Neural cell (in vitro differentiated cells): ENCODE data around the gene DENND11. TPM values are rescaled to one million over a fixed set of nuclear protein-coding genes. Genes with fewer than 3 reads are reported as not detected.

Experiments used
- H2AFZ ChIP-seq: fragments of 200-600, 300-800 bp; sonication (generic), shearing (Covaris generic); 2 replicates; pipeline ENCODE4 v1.6.0; 2014; ENCODE audit warnings: low read depth, mild to moderate bottlenecking, antibody characterized with exemption, low read length, moderate library complexity
- H3F3A ChIP-seq: fragments of 200-600 bp; shearing (Covaris generic); 2 replicates; pipeline ENCODE4 v1.6.1; 2016; ENCODE audit warnings: mild to moderate bottlenecking, moderate library complexity, mixed read lengths, antibody characterized with exemption, low read length; ENCODE audit not compliant: insufficient read depth, poor library complexity, severe bottlenecking
- H3K27ac ChIP-seq: fragments of 200-600, 300-800 bp; sonication (generic), shearing (Covaris generic); 2 replicates; pipeline ENCODE4 v1.5.1; 2014; ENCODE audit warnings: mild to moderate bottlenecking, low read length, moderate library complexity
- H3K27me3 ChIP-seq: fragments of 300-800, 200-600 bp; sonication (generic), shearing (Covaris generic); 2 replicates; pipeline ENCODE4 v1.6.0; 2014; ENCODE audit warnings: mild to moderate bottlenecking, low read depth, low read length, moderate library complexity; ENCODE audit not compliant: insufficient read depth
- H3K36me3 ChIP-seq: fragments of 300-800, 200-600 bp; sonication (generic), shearing (Covaris generic); 2 replicates; pipeline ENCODE4 v1.5.1; 2014; ENCODE audit warnings: mild to moderate bottlenecking, antibody characterized with exemption, low read length, moderate library complexity; ENCODE audit not compliant: insufficient read depth
- H3K4me2 ChIP-seq: fragments of 300-800, 200-600 bp; sonication (generic), shearing (Covaris generic); 2 replicates; pipeline ENCODE4 v1.6.0; 2014; ENCODE audit warnings: mild to moderate bottlenecking, low read length
- H3K4me3 ChIP-seq: fragments of 300-800, 200-600 bp; sonication (generic), shearing (Covaris generic); 2 replicates; pipeline ENCODE4 v1.5.1; 2014; ENCODE audit warnings: mild to moderate bottlenecking, low read length, moderate library complexity
- H3K79me2 ChIP-seq: fragments of 200-600 bp; shearing (Covaris generic); replicated peaks from 2 replicates; pipeline ENCODE4 v1.6.0; 2014; ENCODE audit warnings: mild to moderate bottlenecking, low read length, moderate library complexity; ENCODE audit not compliant: insufficient read depth
- H3K9ac ChIP-seq: fragments of 300-800, 200-600 bp; sonication (generic), shearing (Covaris generic); 2 replicates; pipeline ENCODE4 v1.6.1; 2016; ENCODE audit warnings: mild to moderate bottlenecking, low read length, mixed read lengths
- H3K9me2 ChIP-seq: fragments of 200-600 bp; shearing (Covaris generic); 2 replicates; pipeline ENCODE4 v1.6.1; 2016; ENCODE audit warnings: mild to moderate bottlenecking, low read length, mixed read lengths; ENCODE audit not compliant: insufficient read depth
- H3K9me3 ChIP-seq: fragments of 200-600, 300-800 bp; sonication (generic), shearing (Covaris generic); 2 replicates; pipeline ENCODE4 v1.6.1; 2016; ENCODE audit warnings: mild to moderate bottlenecking, mixed run types, low read length, moderate library complexity, mixed read lengths
- H4K20me1 ChIP-seq: fragments of 200-600 bp; shearing (Covaris generic); 2 replicates; pipeline ENCODE4 v1.6.1; 2016; ENCODE audit warnings: mild to moderate bottlenecking, mixed run types; ENCODE audit not compliant: insufficient read depth
- EP300 ChIP-seq: fragments of 450-650 bp; conservative IDR thresholded peaks from 2 replicates; pipeline ENCODE4 v1.6.1; 2014; ENCODE audit warnings: antibody characterized with exemption, mild to moderate bottlenecking, moderate library complexity; ENCODE audit not compliant: poor library complexity, severe bottlenecking
- EZH2 ChIP-seq: fragments of 200-600, 300-800 bp; shearing (Covaris generic), sonication (generic); IDR thresholded peaks from 2 replicates; pipeline ENCODE4 v1.6.1; 2014; ENCODE audit warnings: antibody characterized with exemption, low read length, borderline replicate concordance, mild to moderate bottlenecking; ENCODE audit not compliant: insufficient read depth, poor library complexity, severe bottlenecking
- MXI1 ChIP-seq: fragments of 450-650 bp; conservative IDR thresholded peaks from 2 replicates; pipeline ENCODE4 v1.6.1; 2014; ENCODE audit warnings: antibody characterized with exemption, mild to moderate bottlenecking; ENCODE audit not compliant: poor library complexity, severe bottlenecking
- POLR2AphosphoS5 ChIP-seq: IDR thresholded peaks from 2 replicates; pipeline ENCODE4 v1.6.1; 2012
- RAD21 ChIP-seq: fragments of 450-650 bp; conservative IDR thresholded peaks from 2 replicates; pipeline ENCODE4 v1.6.1; 2014; ENCODE audit warnings: antibody characterized with exemption, mild to moderate bottlenecking, moderate library complexity
- SMC3 ChIP-seq: fragments of 450-650 bp; conservative IDR thresholded peaks from 2 replicates; pipeline ENCODE4 v1.6.1; 2014; ENCODE audit warnings: antibody characterized with exemption, mild to moderate bottlenecking, moderate library complexity; ENCODE audit not compliant: poor library complexity
- TAF1 ChIP-seq: IDR thresholded peaks from 2 replicates; pipeline ENCODE4 v1.6.1; 2012; ENCODE audit warnings: low read depth
- polyA minus RNA-seq: library from RNA; depleted of rRNA, polyadenylated mRNA; stranded (reverse); fragments of >200 nt; gene quantifications from 2 replicates; pipeline ENCODE4 v1.2.3, GENCODE V29; 2014
- polyA plus RNA-seq: library from polyadenylated mRNA; depleted of rRNA; stranded (reverse); fragments of >200 nt; gene quantifications from 2 replicates; pipeline ENCODE4 v1.2.3, GENCODE V29; 2014
- TF ChIP-seq, protein P1 (sequence below): IDR thresholded peaks from 2 replicates; pipeline ENCODE4 v1.6.1; 2012; ENCODE audit warnings: borderline replicate concordance
- TF ChIP-seq, protein P2 (sequence below): fragments of 450-650 bp; IDR thresholded peaks from 2 replicates; pipeline ENCODE4 v1.5.1; 2014; ENCODE audit warnings: antibody characterized with exemption, mild to moderate bottlenecking, moderate library complexity; ENCODE audit not compliant: poor library complexity, severe bottlenecking

Gene DENND11
- 24.5 and 24.6 TPM in 2 replicates for polyA plus RNA-seq
- polyA minus RNA-seq: 40.7 and 43.5 TPM in 2 replicates

GRCh38 chr7:141702047-141702567 lies at the start of gene DENND11:
TSS of gene DENND11 (minus strand) at chr7:141702166. CDS start at chr7:141702153, 13 bp downstream.
- Histone ChIP-seq H3K36me3 (no peaks in the 10 kb centered on the region), H3F3A (no peaks in the 10 kb centered on the region), H2AFZ (peak within 1 kb of the TSS; percentile 53), H3K9me2 (no peaks in the 10 kb centered on the region), H3K9ac (peak within 1 kb of the TSS; percentile 72), H3K27ac (peak within 1 kb of the TSS; percentile 33), H3K9me3 (no peaks in the 10 kb centered on the region), H3K79me2 (peaks cover 23% of the 10 kb centered on the region), H3K4me2 (peak within 1 kb of the TSS; percentile 90), H3K27me3 (no peaks in the 10 kb centered on the region), H4K20me1 (no peaks in the 10 kb centered on the region), H3K4me3 (peak within 1 kb of the TSS; percentile 87)
- TF ChIP-seq RAD21: no peak
- TF ChIP-seq, protein P1, sequence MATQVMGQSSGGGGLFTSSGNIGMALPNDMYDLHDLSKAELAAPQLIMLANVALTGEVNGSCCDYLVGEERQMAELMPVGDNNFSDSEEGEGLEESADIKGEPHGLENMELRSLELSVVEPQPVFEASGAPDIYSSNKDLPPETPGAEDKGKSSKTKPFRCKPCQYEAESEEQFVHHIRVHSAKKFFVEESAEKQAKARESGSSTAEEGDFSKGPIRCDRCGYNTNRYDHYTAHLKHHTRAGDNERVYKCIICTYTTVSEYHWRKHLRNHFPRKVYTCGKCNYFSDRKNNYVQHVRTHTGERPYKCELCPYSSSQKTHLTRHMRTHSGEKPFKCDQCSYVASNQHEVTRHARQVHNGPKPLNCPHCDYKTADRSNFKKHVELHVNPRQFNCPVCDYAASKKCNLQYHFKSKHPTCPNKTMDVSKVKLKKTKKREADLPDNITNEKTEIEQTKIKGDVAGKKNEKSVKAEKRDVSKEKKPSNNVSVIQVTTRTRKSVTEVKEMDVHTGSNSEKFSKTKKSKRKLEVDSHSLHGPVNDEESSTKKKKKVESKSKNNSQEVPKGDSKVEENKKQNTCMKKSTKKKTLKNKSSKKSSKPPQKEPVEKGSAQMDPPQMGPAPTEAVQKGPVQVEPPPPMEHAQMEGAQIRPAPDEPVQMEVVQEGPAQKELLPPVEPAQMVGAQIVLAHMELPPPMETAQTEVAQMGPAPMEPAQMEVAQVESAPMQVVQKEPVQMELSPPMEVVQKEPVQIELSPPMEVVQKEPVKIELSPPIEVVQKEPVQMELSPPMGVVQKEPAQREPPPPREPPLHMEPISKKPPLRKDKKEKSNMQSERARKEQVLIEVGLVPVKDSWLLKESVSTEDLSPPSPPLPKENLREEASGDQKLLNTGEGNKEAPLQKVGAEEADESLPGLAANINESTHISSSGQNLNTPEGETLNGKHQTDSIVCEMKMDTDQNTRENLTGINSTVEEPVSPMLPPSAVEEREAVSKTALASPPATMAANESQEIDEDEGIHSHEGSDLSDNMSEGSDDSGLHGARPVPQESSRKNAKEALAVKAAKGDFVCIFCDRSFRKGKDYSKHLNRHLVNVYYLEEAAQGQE: peak; percentile 15
- no peak for TF ChIP-seq TAF1
- TF ChIP-seq, protein P2, sequence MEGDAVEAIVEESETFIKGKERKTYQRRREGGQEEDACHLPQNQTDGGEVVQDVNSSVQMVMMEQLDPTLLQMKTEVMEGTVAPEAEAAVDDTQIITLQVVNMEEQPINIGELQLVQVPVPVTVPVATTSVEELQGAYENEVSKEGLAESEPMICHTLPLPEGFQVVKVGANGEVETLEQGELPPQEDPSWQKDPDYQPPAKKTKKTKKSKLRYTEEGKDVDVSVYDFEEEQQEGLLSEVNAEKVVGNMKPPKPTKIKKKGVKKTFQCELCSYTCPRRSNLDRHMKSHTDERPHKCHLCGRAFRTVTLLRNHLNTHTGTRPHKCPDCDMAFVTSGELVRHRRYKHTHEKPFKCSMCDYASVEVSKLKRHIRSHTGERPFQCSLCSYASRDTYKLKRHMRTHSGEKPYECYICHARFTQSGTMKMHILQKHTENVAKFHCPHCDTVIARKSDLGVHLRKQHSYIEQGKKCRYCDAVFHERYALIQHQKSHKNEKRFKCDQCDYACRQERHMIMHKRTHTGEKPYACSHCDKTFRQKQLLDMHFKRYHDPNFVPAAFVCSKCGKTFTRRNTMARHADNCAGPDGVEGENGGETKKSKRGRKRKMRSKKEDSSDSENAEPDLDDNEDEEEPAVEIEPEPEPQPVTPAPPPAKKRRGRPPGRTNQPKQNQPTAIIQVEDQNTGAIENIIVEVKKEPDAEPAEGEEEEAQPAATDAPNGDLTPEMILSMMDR: no peak
- TF ChIP-seq EP300: no peak
- TF ChIP-seq SMC3: no peak
- TF ChIP-seq MXI1: peak; percentile 29

DNA sequence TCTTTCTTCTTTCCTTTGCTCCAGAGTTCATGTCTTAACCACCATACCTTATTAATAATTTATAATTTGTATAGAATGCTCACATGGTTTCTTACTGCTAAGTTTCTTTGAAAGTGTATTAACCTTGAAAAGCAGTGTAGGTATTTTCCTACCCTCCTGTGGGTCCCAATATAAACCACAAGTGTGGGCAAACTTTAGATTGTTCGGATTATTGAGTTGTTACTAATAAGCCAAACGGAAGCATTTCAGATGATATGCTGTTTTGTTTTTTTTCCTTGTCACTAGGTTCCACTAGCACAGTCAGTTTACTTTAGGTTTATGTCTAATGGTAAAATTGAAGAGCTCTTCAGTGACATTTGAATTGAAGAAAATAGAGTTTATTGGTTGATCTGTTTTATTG lies 46.4 kb upstream of the DENND11 start:
- Histone ChIP-seq H3K4me2 (no peak overlapping the region), H3K27me3 (no peaks in the 10 kb centered on the region), H3K9ac (no peak overlapping the region), H3K27ac (no peak overlapping the region), H3F3A (no peaks in the 10 kb centered on the region), H3K36me3 (peaks cover 18% of the 10 kb centered on the region), H3K4me3 (no peak overlapping the region), H3K9me2 (no peaks in the 10 kb centered on the region), H4K20me1 (no peaks in the 10 kb centered on the region), H3K79me2 (no peaks in the 10 kb centered on the region), H3K9me3 (no peaks in the 10 kb centered on the region), H2AFZ (no peak overlapping the region)
- no peak for TF ChIP-seq SMC3
- TF ChIP-seq TAF1: no peak
- TF ChIP-seq POLR2AphosphoS5: no peak
- TF ChIP-seq RAD21: no peak
- TF ChIP-seq EP300: no peak
- TF ChIP-seq, protein P1: no peak
- TF ChIP-seq MXI1: no peak
- TF ChIP-seq, protein P2: no peak
- no peak for TF ChIP-seq EZH2
